Suprapubic skin (tissue), 4 donors: Measurements from ENCODE around the gene ETFRF1. TPM values are rescaled to one million over a fixed set of nuclear protein-coding genes. Genes with fewer than 3 reads are reported as not detected.

Experiments
- DNase-seq, 2 donors: peaks; one replicate each; pipeline ENCODE4 v3.0.0-alpha.2; 2019; ENCODE audit warnings: low spot score in 2 of 2
- H3K27ac ChIP-seq: fragments of 200-600 bp; sonication (generic); one replicate; pipeline ENCODE4 v1.5.1; 2019
- H3K27me3 ChIP-seq: fragments of 200-600 bp; sonication (generic); one replicate; pipeline ENCODE4 v1.5.1; 2019
- H3K36me3 ChIP-seq: fragments of 200-600 bp; sonication (generic); one replicate; pipeline ENCODE4 v1.5.1; 2019
- H3K4me1 ChIP-seq: fragments of 200-600 bp; sonication (generic); one replicate; pipeline ENCODE4 v1.5.1; 2019
- H3K4me3 ChIP-seq: fragments of 200-600 bp; sonication (generic); one replicate; pipeline ENCODE4 v1.5.1; 2019; ENCODE audit warnings: mild to moderate bottlenecking
- H3K9me3 ChIP-seq: fragments of 200-600 bp; sonication (generic); one replicate; pipeline ENCODE4 v1.5.1; 2019
- EP300 ChIP-seq: sonication (generic); formaldehyde crosslinking; IDR thresholded peaks from one replicate; pipeline ENCODE4 v1.6.1; 2017; ENCODE audit warnings: antibody characterized with exemption
- POLR2A ChIP-seq, 2 donors: fragments of 450-650 bp; IDR thresholded peaks; one replicate each; pipeline ENCODE4 v1.6.1; 2017; ENCODE audit warnings: antibody characterized with exemption in 2 of 2, mild to moderate bottlenecking in 2 of 2, moderate library complexity in 2 of 2
- POLR2AphosphoS5 ChIP-seq, 3 donors: sonication (generic); formaldehyde crosslinking; IDR thresholded peaks; one replicate each; pipeline ENCODE4 v1.6.1; 2017; ENCODE audit warnings: antibody characterized with exemption in 3 of 3
- WGBS: methylation state at CpG from one replicate; pipeline ENCODE4 v1.1.5; 2018; 5-methylcytosine and 5-hydroxymethylcytosine counted together
- total RNA-seq, 4 donors: library from RNA; depleted of rRNA; stranded (reverse); fragments of >200 nt; gene quantifications; one replicate each; pipeline ENCODE4 v1.1.0, GENCODE V29; 2016
- TF ChIP-seq, protein P1 (sequence below), 2 donors: fragments of 200-600 bp in 1 of 2; fragments of 450-650 bp in 1 of 2; sonication (generic) in 1 of 2; IDR thresholded peaks; one replicate each; pipeline ENCODE4 v1.5.1; 2016 to 2019; ENCODE audit warnings: antibody characterized with exemption in 2 of 2, mild to moderate bottlenecking in 1 of 2, moderate library complexity in 1 of 2

The ETFRF1 gene, protein sequence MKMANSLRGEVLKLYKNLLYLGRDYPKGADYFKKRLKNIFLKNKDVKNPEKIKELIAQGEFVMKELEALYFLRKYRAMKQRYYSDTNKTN
- total RNA-seq = 10 to 100 TPM; 39.8 to 46.6 (median 41.3) TPM

DNA sequence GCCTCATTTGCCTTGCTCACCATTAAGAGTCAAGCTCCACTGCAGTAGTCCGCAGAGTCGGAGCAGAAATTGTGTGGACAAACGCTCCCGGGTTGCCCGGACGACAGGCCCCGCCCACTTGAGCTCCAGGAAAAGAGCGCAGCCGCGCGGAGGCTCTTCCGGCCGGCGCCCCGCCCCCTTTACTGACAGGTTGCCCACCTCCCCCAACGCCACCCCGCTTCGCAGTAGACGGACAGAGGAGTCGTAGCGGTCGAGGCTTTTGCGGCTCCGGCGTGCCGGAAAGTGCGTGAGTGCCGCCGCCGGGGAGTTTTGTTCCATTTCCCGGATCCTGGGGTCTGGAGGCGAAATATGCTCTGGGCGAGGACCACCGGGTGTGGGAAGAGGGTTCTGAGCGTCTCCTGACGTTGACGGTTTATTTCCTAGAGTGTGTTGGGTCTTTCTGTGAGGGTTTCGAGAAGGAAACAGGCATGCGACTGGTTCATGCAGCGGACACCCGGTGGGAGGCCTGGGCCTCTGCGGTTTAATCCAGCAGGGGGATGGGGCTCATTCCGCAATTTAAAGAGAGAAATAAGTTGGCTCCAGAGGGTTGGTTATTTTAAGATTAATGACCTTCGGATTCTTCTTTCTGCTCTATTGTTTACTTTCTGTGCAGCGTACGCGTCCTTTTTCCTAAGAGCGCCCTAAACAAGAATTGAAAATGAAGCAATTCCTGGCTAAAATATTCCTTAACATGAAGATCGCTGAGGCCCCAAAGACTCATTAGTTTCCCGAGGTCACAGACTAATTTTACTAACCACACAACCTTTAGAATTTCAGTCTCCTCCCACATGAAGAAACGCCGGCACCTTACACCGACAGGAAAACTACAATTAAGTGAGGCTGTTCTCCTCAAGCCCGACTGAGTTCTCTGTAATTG lies at the start of gene ETFRF1, which contains the start of gene DNAI7:
ETFRF1 (plus strand) TSS at position 182 of the 916 bp plus-strand sequence. CDS start 8,720 bp downstream, outside the sequence.
DNAI7 (minus strand) TSS at position 105 of the 916 bp plus-strand sequence; CDS start at position 23, 82 bp downstream.
- H3K27ac ChIP-seq = peak within 1 kb of the TSS; percentile 95
- under 1% methylated on average over 45 of the region's 54 CpGs for WGBS
- no peaks in the 10 kb centered on the region for H3K27me3 ChIP-seq
- H3K4me1 ChIP-seq = peaks cover 19% of the 10 kb centered on the region
- TF ChIP-seq EP300 = no peak
- TF ChIP-seq, protein P1, sequence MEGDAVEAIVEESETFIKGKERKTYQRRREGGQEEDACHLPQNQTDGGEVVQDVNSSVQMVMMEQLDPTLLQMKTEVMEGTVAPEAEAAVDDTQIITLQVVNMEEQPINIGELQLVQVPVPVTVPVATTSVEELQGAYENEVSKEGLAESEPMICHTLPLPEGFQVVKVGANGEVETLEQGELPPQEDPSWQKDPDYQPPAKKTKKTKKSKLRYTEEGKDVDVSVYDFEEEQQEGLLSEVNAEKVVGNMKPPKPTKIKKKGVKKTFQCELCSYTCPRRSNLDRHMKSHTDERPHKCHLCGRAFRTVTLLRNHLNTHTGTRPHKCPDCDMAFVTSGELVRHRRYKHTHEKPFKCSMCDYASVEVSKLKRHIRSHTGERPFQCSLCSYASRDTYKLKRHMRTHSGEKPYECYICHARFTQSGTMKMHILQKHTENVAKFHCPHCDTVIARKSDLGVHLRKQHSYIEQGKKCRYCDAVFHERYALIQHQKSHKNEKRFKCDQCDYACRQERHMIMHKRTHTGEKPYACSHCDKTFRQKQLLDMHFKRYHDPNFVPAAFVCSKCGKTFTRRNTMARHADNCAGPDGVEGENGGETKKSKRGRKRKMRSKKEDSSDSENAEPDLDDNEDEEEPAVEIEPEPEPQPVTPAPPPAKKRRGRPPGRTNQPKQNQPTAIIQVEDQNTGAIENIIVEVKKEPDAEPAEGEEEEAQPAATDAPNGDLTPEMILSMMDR (IDR thresholded peaks at IDR 0.05) = no peak
- peak in 2 of 3 donors; percentile 44 to 60 for TF ChIP-seq POLR2AphosphoS5 (IDR thresholded peaks at IDR 0.05)
- peak in 1 of 2 donors; percentile 84 for TF ChIP-seq POLR2A (IDR thresholded peaks at IDR 0.05)
- H3K4me3 ChIP-seq = peak within 1 kb of the TSS; percentile 81
- DNase-seq = peak; percentile 98 to 99
- H3K9me3 ChIP-seq = no peaks in the 10 kb centered on the region
- H3K36me3 ChIP-seq = no peaks in the 10 kb centered on the region

DNA sequence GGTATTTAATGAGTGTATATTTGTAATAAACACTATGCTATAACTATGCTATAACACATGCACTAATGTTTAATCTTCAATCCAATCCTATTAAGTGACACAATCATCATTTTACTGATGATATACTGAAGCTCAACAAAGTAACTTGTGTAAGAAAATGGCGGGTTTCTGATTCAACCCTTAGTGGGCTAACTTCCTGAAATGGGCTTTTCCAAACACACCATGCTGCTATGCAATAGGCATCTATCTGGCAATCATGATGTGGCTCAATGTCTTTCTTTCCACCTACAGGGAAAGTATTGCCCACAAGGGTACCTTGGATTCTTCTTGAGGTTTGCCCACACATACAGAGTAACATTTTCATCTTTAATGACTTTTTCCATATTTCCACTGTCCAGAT lies 48.4 kb upstream of the ETFRF1 start:
- no peak for DNase-seq
- TF ChIP-seq POLR2AphosphoS5 (IDR thresholded peaks at IDR 0.05) = no peak
- TF ChIP-seq, protein P1 (IDR thresholded peaks at IDR 0.05) = no peak
- no peak for TF ChIP-seq EP300
- TF ChIP-seq POLR2A (IDR thresholded peaks at IDR 0.05) = no peak
- Histone ChIP-seq H3K36me3 (no peaks in the 10 kb centered on the region), H3K9me3 (no peaks in the 10 kb centered on the region), H3K27ac (no peak overlapping the region), H3K4me3 (no peak overlapping the region), H3K27me3 (no peaks in the 10 kb centered on the region), H3K4me1 (peaks cover 2% of the 10 kb centered on the region)
- 100% methylated on average over 1 of the region's 1 CpG for WGBS

DNA sequence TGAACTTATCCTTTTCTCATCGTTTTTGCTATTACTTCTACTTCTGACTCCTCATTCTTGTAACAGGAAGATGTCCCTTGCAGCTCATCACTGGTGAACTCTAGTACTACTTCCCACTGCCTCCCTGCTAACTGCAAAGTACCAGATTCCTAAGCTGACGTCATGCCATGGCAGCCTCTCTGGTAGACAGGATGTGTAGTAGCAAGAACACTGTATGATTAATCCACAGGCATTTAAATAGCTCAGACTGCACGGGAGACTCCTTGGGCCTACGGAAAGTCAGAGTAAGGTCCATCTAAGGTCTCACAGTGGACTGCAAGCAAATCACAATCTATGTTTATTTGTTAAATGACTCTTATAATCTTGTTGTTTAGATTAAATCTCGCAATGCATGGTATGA lies 43.6 kb upstream of the ETFRF1 start:
- Histone ChIP-seq H3K9me3 (no peaks in the 10 kb centered on the region), H3K36me3 (no peaks in the 10 kb centered on the region), H3K27me3 (no peaks in the 10 kb centered on the region), H3K27ac (no peak overlapping the region), H3K4me3 (no peak overlapping the region), H3K4me1 (peaks cover 12% of the 10 kb centered on the region)
- DNase-seq = no peak
- 42% methylated on average over 5 of the region's 5 CpGs for WGBS
- TF ChIP-seq POLR2A (IDR thresholded peaks at IDR 0.05) (no peak), POLR2AphosphoS5 (IDR thresholded peaks at IDR 0.05) (no peak), EP300 (no peak)
- TF ChIP-seq, protein P1 (IDR thresholded peaks at IDR 0.05) = no peak

DNA sequence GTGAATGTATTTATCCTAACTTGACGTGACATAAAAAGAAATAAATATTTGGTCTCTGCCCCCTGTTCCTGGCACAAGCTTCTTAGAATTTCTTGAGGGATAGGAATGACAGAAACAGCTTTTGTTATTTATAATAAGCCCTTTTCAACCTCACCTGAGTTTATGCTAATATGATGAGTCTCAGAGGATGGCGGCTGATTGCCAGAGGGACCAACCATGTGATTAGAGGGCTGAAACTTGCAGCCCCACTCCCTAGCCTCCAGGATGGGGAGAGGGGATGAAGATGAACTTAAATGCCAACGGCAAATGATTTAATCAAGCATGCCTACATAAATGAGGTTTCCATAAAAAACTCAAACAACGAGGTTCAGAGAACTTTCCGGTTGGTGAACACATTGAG lies 43.0 kb upstream of the ETFRF1 start:
- no peaks in the 10 kb centered on the region for H3K36me3 ChIP-seq
- no peaks in the 10 kb centered on the region for H3K27me3 ChIP-seq
- peaks cover 12% of the 10 kb centered on the region for H3K4me1 ChIP-seq
- no peak overlapping the region for H3K27ac ChIP-seq
- no peaks in the 10 kb centered on the region for H3K9me3 ChIP-seq
- DNase-seq = no peak
- WGBS = 64% methylated on average over 5 of the region's 5 CpGs
- TF ChIP-seq POLR2A (IDR thresholded peaks at IDR 0.05) (no peak), POLR2AphosphoS5 (IDR thresholded peaks at IDR 0.05) (no peak), EP300 (no peak)
- TF ChIP-seq, protein P1 (IDR thresholded peaks at IDR 0.05) = no peak
- H3K4me3 ChIP-seq = no peak overlapping the region

DNA sequence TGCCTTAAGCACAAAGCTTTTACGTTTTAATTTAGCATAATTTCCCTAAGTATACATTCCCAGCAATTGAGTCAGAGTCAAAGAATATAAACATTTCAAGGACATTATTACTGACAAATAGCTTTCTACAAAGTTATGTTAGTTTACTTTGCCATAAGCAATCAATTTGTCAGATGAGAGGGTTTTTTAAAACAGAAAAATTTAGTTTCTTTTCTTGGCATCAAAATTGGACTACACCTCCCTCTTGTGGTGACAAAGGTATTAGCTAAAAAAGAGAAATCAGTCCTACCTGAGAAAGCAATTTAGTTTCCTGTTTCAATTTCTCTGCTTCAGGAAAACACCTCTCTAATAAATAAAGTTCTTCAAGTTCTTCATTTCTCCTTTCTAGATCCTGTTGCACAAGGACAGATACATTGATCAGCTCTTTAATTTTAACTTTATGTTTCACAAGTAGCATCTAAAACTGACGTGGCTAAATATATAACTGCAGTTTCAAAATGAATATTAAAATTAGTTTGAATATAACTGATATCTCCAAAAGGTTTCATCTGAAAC lies 39.9 kb upstream of the ETFRF1 start:
- H3K9me3 ChIP-seq = no peaks in the 10 kb centered on the region
- TF ChIP-seq, protein P1 (IDR thresholded peaks at IDR 0.05) = peak; percentile 19 to 53
- TF ChIP-seq POLR2A (IDR thresholded peaks at IDR 0.05) (no peak), EP300 (no peak)
- H3K36me3 ChIP-seq = no peaks in the 10 kb centered on the region
- no peaks in the 10 kb centered on the region for H3K27me3 ChIP-seq
- no peak overlapping the region for H3K4me3 ChIP-seq
- peaks cover 12% of the 10 kb centered on the region for H3K4me1 ChIP-seq
- H3K27ac ChIP-seq = no peak overlapping the region
- no peak for DNase-seq
- 48% methylated on average over 2 of the region's 2 CpGs for WGBS
